ENCODE results near the gene NPW.

NPW gene

DNA sequence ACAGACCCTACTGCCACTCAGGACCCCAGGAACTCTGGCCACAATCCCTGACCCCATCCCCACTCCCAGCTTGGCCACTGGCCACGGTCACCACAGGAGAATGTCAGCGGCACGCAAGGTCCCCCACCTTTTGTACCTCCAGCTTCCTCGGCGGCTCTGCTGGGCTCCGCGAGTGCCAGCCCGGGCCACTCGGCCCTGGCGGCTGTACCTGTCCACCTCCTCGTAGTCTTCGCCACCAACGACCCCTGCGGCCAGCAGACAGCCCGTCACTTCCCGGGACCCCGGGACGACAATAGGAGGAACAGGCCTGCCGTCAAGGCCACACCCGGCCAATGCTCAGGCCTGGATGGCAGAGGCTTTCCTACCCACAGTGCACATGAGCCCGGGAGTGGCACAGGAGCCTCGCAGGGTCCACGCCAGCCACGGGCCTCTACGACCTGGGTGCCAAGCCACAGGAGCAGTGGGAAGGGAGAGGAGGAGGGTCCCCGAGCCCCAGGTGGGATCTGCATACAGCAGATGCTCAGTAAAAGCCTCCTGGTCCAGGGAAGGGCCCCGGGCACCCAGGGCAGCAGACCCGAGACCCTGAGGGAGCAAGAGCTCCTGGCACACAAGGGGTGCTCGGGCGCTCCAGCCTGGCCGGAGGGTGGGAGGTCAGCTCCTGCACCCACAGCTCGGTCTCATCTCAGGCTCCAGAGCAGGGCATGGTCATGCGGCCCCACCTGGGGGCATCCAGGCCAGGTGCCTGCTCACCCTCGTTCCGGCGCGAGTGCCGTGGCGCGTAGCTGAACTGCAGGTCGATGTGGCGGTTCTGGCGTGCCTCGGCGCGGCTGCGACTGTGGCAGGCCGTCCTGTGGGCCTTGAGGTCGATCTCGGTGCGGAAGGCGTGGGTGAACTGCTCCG, 17.9 kb upstream of the NPW start:
- no peak for TF ChIP-seq EGR1 (IDR thresholded peaks at IDR 0.05)
- no peak for TF ChIP-seq CEBPB (IDR thresholded peaks at IDR 0.05)
- TF ChIP-seq FOXM1 (IDR thresholded peaks at IDR 0.05; ENCODE audit: borderline replicate concordance, low read depth), result no peak
- TF ChIP-seq CREB1 (IDR thresholded peaks at IDR 0.05; ENCODE audit: low read depth), result no peak
- TF ChIP-seq, protein P1, sequence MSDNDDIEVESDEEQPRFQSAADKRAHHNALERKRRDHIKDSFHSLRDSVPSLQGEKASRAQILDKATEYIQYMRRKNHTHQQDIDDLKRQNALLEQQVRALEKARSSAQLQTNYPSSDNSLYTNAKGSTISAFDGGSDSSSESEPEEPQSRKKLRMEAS (IDR thresholded peaks at IDR 0.05), result no peak
- TF ChIP-seq USF1 (IDR thresholded peaks at IDR 0.05), result no peak
- TF ChIP-seq RAD21 (IDR thresholded peaks at IDR 0.05; ENCODE audit: low read depth), result no peak
- no peak for TF ChIP-seq YY1 (IDR thresholded peaks at IDR 0.05; ENCODE audit: low read depth)

DNA sequence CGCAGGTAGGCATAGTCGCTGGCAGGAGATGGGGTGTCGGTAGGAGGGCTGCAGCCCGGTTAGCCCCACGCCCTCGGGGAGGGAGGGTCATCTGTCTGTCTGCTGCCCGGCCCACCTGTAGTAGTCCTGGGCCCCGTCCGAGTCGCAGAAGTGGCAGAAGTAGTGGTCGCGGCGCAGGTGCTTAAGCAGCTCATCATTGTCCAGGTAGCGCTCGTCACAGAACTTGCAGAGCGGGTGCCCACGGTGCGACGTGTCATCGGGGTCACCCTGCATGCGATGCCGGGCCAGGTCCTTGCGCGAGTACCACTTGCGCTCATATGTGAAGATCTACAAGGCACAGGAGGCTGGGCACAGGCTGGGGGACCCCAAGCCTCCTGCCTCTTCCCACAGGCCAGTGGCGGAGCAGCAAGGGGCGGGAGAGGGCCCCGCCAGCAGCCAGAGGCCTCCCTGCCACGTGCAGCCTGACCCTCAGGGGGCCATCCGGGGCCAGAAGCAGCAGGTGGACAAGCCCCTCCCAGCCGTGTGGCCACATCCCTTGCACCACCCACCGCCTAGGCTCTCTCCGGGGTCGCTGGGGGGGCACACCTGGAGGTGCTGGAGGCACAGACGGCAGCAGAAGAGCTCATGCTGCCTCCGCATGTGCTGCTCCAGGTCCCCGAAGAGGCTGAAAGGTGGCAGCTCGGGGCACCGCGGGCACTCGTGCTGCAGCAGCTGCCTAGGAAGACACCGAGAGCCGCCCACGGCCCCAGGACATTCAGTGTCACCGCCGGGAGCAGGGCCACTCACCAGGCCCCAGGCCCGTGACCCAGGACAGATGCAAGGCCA, 17.0 kb upstream of the NPW start:
- TF ChIP-seq, protein P1 (IDR thresholded peaks at IDR 0.05), result no peak
- TF ChIP-seq FOXM1 (IDR thresholded peaks at IDR 0.05; ENCODE audit: borderline replicate concordance, low read depth) (no peak), CEBPB (IDR thresholded peaks at IDR 0.05) (no peak), TAF1 (IDR thresholded peaks at IDR 0.05; ENCODE audit: low read depth) (no peak), TCF12 (IDR thresholded peaks at IDR 0.05; ENCODE audit: low read depth) (no peak), USF1 (IDR thresholded peaks at IDR 0.05) (no peak), EP300 (IDR thresholded peaks at IDR 0.05; ENCODE audit: borderline replicate concordance) (no peak), CREB1 (IDR thresholded peaks at IDR 0.05; ENCODE audit: low read depth) (no peak), ZBTB7A (IDR thresholded peaks at IDR 0.05; ENCODE audit: low read depth) (no peak), EGR1 (IDR thresholded peaks at IDR 0.05) (no peak), YY1 (IDR thresholded peaks at IDR 0.05; ENCODE audit: low read depth) (no peak), RAD21 (IDR thresholded peaks at IDR 0.05; ENCODE audit: low read depth) (no peak)
- TF ChIP-seq, protein P2, sequence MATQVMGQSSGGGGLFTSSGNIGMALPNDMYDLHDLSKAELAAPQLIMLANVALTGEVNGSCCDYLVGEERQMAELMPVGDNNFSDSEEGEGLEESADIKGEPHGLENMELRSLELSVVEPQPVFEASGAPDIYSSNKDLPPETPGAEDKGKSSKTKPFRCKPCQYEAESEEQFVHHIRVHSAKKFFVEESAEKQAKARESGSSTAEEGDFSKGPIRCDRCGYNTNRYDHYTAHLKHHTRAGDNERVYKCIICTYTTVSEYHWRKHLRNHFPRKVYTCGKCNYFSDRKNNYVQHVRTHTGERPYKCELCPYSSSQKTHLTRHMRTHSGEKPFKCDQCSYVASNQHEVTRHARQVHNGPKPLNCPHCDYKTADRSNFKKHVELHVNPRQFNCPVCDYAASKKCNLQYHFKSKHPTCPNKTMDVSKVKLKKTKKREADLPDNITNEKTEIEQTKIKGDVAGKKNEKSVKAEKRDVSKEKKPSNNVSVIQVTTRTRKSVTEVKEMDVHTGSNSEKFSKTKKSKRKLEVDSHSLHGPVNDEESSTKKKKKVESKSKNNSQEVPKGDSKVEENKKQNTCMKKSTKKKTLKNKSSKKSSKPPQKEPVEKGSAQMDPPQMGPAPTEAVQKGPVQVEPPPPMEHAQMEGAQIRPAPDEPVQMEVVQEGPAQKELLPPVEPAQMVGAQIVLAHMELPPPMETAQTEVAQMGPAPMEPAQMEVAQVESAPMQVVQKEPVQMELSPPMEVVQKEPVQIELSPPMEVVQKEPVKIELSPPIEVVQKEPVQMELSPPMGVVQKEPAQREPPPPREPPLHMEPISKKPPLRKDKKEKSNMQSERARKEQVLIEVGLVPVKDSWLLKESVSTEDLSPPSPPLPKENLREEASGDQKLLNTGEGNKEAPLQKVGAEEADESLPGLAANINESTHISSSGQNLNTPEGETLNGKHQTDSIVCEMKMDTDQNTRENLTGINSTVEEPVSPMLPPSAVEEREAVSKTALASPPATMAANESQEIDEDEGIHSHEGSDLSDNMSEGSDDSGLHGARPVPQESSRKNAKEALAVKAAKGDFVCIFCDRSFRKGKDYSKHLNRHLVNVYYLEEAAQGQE (IDR thresholded peaks at IDR 0.05; ENCODE audit: low read depth), result no peak

DNA sequence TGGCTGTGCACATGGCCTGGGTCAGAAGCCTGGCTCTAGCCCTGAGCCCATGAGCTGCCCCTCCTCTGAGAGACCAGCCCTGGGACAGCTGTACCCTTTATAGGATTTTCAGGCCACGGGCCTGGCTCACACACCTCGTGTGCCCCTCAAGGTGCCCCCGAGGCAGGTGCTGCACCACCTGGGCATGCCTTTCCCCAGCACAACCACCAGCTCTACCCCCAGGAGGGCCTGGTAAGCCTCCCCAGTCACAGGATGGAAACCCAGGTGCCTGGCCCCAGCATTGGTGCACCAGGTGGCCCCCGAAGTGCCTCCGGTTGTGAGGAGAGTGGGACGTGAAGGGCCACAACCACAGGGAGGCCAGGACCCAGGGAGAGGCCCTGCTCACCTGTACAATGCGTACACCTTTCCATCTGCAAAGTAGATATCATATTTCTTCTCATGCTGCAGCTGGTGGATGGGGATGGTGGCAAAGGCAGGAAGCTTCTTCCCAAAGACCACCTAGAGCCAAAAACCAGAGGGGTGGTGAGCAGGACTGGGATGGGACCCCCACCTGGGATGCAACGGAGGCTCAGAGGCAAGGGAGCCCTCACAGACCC, 16.3 kb upstream of the NPW start:
- TF ChIP-seq USF1 (IDR thresholded peaks at IDR 0.05) (no peak), RAD21 (IDR thresholded peaks at IDR 0.05; ENCODE audit: low read depth) (no peak), NFIC (IDR thresholded peaks at IDR 0.05) (no peak), EP300 (IDR thresholded peaks at IDR 0.05; ENCODE audit: borderline replicate concordance) (no peak), CEBPB (IDR thresholded peaks at IDR 0.05) (no peak), EGR1 (IDR thresholded peaks at IDR 0.05) (no peak), TAF1 (IDR thresholded peaks at IDR 0.05; ENCODE audit: low read depth) (no peak), TEAD4 (IDR thresholded peaks at IDR 0.05) (no peak), FOXM1 (IDR thresholded peaks at IDR 0.05; ENCODE audit: borderline replicate concordance, low read depth) (no peak), TCF12 (IDR thresholded peaks at IDR 0.05; ENCODE audit: low read depth) (no peak), YY1 (IDR thresholded peaks at IDR 0.05; ENCODE audit: low read depth) (no peak), ZBTB7A (IDR thresholded peaks at IDR 0.05; ENCODE audit: low read depth) (no peak), CREB1 (IDR thresholded peaks at IDR 0.05; ENCODE audit: low read depth) (no peak)
- TF ChIP-seq, protein P2 (IDR thresholded peaks at IDR 0.05; ENCODE audit: low read depth), result no peak
- TF ChIP-seq, protein P1 (IDR thresholded peaks at IDR 0.05), result no peak
